Thyroid gland (tissue), 4 donors: ENCODE results near the gene ZNF175.

Source experiments
- CTCF ChIP-seq, 6 experiments: fragments of 200-600 bp in 3 of 6; fragments of 450-650 bp in 3 of 6; sonication (generic) in 3 of 6; IDR thresholded peaks; one replicate each; pipeline ENCODE4 v1.5.1; 2016 to 2019; ENCODE audit warnings: antibody characterized with exemption in 6 of 6, mild to moderate bottlenecking in 2 of 6, inconsistent platforms in 1 of 6, moderate library complexity in 1 of 6
- POLR2A ChIP-seq, 2 donors: fragments of 450-650 bp; IDR thresholded peaks; one replicate each; pipeline ENCODE4 v1.6.1; 2017; ENCODE audit warnings: antibody characterized with exemption in 2 of 2, mild to moderate bottlenecking in 2 of 2, moderate library complexity in 1 of 2

- TF ChIP-seq CTCF (IDR thresholded peaks at IDR 0.05) (no peak), POLR2A (IDR thresholded peaks at IDR 0.05) (no peak)
Observed at GRCh38 chr19:51632126-51632525, 61.0 kb downstream of the ZNF175 start.
